ENCODE measurements around the gene TENM3.
A peak's percentile ranks its signal among the peaks of the same experiment; 100 is the strongest.

The TENM3 gene

DNA sequence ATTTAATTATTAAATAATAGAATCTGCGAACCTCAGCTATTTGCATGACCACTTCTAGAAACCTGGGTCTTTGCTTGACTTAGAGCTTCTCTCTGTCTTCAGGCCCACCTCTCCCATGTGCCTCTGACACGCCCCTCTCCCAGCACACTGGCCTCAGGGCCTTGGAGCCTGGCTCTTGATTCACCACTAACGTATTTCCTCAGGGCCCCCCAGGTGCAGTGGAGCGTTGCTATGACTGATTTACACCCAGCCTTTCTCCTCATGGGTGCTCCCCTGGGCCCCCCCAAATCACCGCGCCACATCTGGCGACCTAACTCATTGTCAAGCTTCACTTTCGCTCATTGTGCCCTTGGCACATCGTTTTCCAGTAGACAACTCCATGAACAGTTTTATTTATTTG, 37.9 kb upstream of the TENM3 start:
- no peak overlapping the region for H3K4me3 Mint-ChIP-seq
- H3K4me1 Mint-ChIP-seq = peaks cover 60% of the 10 kb centered on the region
- H3K9me3 Mint-ChIP-seq = peaks cover 11% of the 10 kb centered on the region
- TF ChIP-seq, protein P1, sequence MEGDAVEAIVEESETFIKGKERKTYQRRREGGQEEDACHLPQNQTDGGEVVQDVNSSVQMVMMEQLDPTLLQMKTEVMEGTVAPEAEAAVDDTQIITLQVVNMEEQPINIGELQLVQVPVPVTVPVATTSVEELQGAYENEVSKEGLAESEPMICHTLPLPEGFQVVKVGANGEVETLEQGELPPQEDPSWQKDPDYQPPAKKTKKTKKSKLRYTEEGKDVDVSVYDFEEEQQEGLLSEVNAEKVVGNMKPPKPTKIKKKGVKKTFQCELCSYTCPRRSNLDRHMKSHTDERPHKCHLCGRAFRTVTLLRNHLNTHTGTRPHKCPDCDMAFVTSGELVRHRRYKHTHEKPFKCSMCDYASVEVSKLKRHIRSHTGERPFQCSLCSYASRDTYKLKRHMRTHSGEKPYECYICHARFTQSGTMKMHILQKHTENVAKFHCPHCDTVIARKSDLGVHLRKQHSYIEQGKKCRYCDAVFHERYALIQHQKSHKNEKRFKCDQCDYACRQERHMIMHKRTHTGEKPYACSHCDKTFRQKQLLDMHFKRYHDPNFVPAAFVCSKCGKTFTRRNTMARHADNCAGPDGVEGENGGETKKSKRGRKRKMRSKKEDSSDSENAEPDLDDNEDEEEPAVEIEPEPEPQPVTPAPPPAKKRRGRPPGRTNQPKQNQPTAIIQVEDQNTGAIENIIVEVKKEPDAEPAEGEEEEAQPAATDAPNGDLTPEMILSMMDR (IDR thresholded peaks at IDR 0.05) = no peak
- DNase-seq = no peak
- H3K36me3 Mint-ChIP-seq (ENCODE audit: low read depth) = peaks cover 16% of the 10 kb centered on the region
- peaks cover 3% of the 10 kb centered on the region for H3K27me3 Mint-ChIP-seq (ENCODE audit: low read depth, poor library complexity)
- H3K27ac Mint-ChIP-seq = peak overlapping the region; percentile 38

DNA sequence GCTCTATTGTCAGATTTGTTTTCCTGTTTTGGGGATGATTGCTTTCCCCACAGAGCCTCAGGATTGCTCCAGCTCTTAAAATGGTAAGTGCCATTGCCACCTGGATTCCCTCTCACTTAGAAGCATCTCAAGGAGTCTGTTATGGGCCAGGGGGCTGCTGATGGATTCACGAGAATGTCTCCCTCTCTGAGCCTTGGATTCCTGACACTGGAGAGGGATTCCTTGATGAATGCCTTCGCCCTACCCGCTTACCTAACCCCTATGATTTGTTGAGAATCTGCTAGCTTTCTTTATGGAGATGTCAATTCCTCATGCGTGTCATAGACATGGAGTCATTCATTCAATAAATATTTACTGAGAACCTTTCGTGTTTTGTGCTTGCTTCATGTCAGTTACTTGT, 36.9 kb upstream of the TENM3 start:
- H3K4me3 Mint-ChIP-seq = no peak overlapping the region
- no peak for DNase-seq
- H3K9me3 Mint-ChIP-seq = peaks cover 11% of the 10 kb centered on the region
- H3K27me3 Mint-ChIP-seq (ENCODE audit: low read depth, poor library complexity) = peaks cover 3% of the 10 kb centered on the region
- TF ChIP-seq, protein P1 (IDR thresholded peaks at IDR 0.05) = no peak
- H3K27ac Mint-ChIP-seq = no peak overlapping the region
- H3K4me1 Mint-ChIP-seq = peaks cover 67% of the 10 kb centered on the region
- peaks cover 16% of the 10 kb centered on the region for H3K36me3 Mint-ChIP-seq (ENCODE audit: low read depth)

DNA sequence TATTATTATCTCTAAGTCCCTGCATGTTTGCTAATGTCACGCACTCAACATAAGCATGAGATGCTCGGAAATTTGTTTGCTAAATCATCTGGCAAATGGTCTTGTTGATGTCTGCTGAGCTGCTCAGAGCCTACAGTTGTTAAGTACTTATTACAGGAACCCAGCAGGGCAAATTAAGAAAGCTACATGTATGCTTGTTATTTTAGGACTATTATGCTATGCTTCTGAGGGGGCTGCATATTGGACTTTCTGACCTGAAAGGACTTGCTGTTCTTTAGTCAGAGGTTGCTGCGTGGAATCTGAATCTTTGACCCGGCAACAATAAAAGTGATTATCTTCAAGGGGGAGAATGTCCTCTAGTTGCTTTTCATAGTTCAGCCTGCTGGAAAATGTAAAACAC, 36.3 kb upstream of the TENM3 start:
- no peak overlapping the region for H3K27ac Mint-ChIP-seq
- no peak for DNase-seq
- TF ChIP-seq, protein P1 (IDR thresholded peaks at IDR 0.05) = no peak
- peaks cover 16% of the 10 kb centered on the region for H3K36me3 Mint-ChIP-seq (ENCODE audit: low read depth)
- peaks cover 67% of the 10 kb centered on the region for H3K4me1 Mint-ChIP-seq
- no peak overlapping the region for H3K4me3 Mint-ChIP-seq
- peaks cover 3% of the 10 kb centered on the region for H3K27me3 Mint-ChIP-seq (ENCODE audit: low read depth, poor library complexity)
- peaks cover 11% of the 10 kb centered on the region for H3K9me3 Mint-ChIP-seq

DNA sequence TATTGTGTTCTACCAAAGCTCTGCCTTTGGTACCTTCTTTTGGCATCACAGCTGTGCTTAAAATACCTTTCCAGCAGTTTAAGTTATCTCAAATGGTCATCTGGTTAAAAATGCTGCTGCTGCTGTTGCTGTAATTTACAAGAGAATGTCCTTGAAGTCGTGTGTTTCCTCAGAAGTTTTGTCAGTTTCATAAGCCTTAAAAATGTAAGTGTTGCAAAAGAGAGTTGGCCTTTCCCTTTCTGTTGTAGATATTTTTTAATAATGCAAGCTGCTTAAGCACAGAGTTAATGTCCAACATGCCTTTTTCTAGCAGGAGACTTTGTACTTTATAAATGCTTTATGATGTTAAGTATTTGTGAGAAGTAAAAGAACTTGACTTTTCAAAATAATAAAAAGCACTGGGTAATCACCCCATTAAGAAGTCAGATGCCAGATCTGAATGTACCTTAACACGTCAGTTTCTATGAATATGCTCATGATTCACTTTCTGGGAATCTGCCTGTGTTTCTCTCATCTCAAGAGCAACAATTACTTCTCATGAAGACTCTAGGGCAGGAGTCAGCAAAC, 35.3 kb upstream of the TENM3 start:
- no peak overlapping the region for H3K27ac Mint-ChIP-seq
- H3K36me3 Mint-ChIP-seq (ENCODE audit: low read depth) = peaks cover 12% of the 10 kb centered on the region
- H3K9me3 Mint-ChIP-seq = peaks cover 7% of the 10 kb centered on the region
- H3K4me3 Mint-ChIP-seq = no peak overlapping the region
- H3K27me3 Mint-ChIP-seq (ENCODE audit: low read depth, poor library complexity) = peaks cover 3% of the 10 kb centered on the region
- H3K4me1 Mint-ChIP-seq = peaks cover 75% of the 10 kb centered on the region
- TF ChIP-seq, protein P1 (IDR thresholded peaks at IDR 0.05) = no peak
- DNase-seq = no peak

DNA sequence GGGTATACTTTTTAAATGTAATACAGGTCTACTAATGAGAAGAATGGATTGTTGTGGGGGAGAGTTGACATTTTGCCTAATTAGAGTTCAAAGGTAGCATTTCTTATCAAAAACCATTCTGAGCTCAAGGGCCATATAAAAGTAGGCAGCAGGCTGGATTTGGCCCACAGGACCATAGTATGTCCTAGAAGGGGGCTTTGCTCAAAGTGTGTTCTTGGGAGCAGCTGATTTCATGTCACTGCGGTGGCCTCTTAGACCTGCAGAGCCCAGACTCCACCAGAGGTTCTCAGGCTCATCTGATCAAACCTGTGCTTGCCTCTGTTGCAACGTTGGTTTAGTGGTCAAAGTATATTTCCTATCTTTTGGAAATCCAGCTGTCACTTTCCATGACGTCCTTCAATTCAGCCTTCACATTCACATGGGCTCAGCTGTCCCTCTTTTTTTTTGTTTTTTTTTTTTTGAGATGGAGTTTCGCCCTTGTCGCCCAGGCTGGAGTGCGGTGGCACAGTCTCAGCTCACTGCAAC, 34.6 kb upstream of the TENM3 start:
- Mint-ChIP-seq H3K36me3 (ENCODE audit: low read depth) (peaks cover 10% of the 10 kb centered on the region), H3K27ac (no peak overlapping the region), H3K27me3 (ENCODE audit: low read depth, poor library complexity) (peaks cover 3% of the 10 kb centered on the region), H3K4me3 (no peak overlapping the region), H3K4me1 (peaks cover 77% of the 10 kb centered on the region), H3K9me3 (peaks cover 5% of the 10 kb centered on the region)
- DNase-seq = no peak
- TF ChIP-seq, protein P1 (IDR thresholded peaks at IDR 0.05) = no peak

DNA sequence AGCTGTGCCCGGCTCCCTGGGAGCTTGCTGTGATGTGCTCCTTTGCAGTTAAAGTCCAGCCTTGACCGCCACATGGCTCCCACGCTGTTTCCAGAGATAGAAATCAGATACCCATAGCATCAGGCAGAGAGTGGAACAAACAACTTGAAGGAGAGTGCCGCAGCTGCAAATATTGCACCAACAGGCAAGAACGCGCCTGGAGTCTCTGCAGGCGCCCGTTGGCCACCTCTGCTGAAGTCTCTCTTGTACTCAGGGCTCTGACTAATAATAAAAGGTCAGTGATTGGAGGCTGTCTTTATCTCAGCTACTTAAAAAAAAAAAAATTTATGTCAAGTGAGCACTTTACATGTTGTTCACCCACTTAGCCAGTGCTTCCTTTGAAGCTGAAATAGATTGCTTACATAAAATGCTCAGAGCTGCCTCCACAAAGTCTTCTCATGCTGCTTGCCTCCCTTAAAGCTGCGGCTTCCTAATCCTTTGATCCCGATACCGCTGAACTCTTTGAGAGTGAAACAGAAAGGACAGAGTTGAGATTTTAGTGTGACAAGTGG, 30.9 kb upstream of the TENM3 start:
- Mint-ChIP-seq H3K4me1 (peaks cover 65% of the 10 kb centered on the region), H3K36me3 (ENCODE audit: low read depth) (no peaks in the 10 kb centered on the region), H3K27ac (peak overlapping the region; percentile 89), H3K4me3 (peak overlapping the region; percentile 48), H3K27me3 (ENCODE audit: low read depth, poor library complexity) (peaks cover 3% of the 10 kb centered on the region), H3K9me3 (no peaks in the 10 kb centered on the region)
- DNase-seq = peak; percentile 50
- TF ChIP-seq, protein P1 (IDR thresholded peaks at IDR 0.05) = no peak
